OCI-LY1 (cell line): ENCODE results near the gene SERBP1.

Experiments
- EZH2 ChIP-seq: fragments of 200-600 bp; sonication (generic), shearing (Covaris generic); IDR thresholded peaks from 2 replicates; pipeline ENCODE4 v1.8.0; 2017; ENCODE audit warnings: borderline replicate concordance, mixed run types, mild to moderate bottlenecking, antibody characterized with exemption, low read length, moderate library complexity, mixed read lengths
- TF ChIP-seq, protein P1 (sequence below): fragments of 200-600 bp; sonication (generic), shearing (Covaris generic); IDR thresholded peaks from 2 replicates; pipeline ENCODE4 v1.5.1; 2017; ENCODE audit warnings: mild to moderate bottlenecking, antibody characterized with exemption, low read length, moderate library complexity, mixed read lengths

- no peak for TF ChIP-seq EZH2
- TF ChIP-seq, protein P1, sequence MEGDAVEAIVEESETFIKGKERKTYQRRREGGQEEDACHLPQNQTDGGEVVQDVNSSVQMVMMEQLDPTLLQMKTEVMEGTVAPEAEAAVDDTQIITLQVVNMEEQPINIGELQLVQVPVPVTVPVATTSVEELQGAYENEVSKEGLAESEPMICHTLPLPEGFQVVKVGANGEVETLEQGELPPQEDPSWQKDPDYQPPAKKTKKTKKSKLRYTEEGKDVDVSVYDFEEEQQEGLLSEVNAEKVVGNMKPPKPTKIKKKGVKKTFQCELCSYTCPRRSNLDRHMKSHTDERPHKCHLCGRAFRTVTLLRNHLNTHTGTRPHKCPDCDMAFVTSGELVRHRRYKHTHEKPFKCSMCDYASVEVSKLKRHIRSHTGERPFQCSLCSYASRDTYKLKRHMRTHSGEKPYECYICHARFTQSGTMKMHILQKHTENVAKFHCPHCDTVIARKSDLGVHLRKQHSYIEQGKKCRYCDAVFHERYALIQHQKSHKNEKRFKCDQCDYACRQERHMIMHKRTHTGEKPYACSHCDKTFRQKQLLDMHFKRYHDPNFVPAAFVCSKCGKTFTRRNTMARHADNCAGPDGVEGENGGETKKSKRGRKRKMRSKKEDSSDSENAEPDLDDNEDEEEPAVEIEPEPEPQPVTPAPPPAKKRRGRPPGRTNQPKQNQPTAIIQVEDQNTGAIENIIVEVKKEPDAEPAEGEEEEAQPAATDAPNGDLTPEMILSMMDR, result no peak
These were observed 35.2 kb upstream of the SERBP1 start for GRCh38 chr1:67465375-67465774.
